ENCODE data around the gene PAX3. TPM values are rescaled to one million over a fixed set of nuclear protein-coding genes. Genes with fewer than 3 reads are reported as not detected.
A peak's percentile ranks its signal among the peaks of the same experiment; 100 is the strongest.

The PAX3 gene
- total RNA-seq, 1 experiment from 2014 or later: not detected

DNA sequence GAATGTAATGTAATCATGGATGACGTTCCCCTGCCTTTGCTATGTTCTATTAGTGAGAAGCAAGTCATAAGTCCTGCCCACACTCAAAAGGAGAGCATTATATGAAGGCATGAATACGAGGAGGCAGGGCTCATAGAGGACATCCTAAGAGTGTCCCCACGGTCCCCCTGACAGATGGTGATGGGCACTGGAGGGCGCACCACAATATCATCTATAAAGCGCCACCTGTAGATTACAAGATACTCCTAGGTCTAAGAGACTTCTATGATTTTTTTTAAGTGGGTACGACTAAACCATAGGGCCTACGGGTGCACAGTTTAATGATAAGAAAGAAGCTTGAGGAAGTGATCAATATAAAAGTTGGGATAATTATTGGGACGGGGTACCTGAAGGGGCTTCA is 131.0 kb downstream of the PAX3 start:
- Histone ChIP-seq H3K27me3 (ENCODE audit: insufficient read depth, low read length) (peaks cover 50% of the 10 kb centered on the region), H4K20me1 (ENCODE audit: insufficient read depth) (no peaks in the 10 kb centered on the region), H3K36me3 (ENCODE audit: control insufficient read depth in 1 of 2, insufficient read depth in 2 of 2, low read length in 2 of 2) (no peaks in the 10 kb centered on the region), H3K9me2 (ENCODE audit: insufficient read depth) (no peaks in the 10 kb centered on the region), H3K79me2 (ENCODE audit: insufficient read depth, low read length) (no peaks in the 10 kb centered on the region), H3K9me3 (ENCODE audit: control insufficient read depth in 1 of 2, insufficient read depth in 1 of 2, low read depth in 1 of 2, low read length in 2 of 2) (no peaks in the 10 kb centered on the region), H3K4me1 (ENCODE audit: control insufficient read depth in 1 of 2, insufficient read depth in 2 of 2, low read length in 2 of 2) (no peaks in the 10 kb centered on the region), H2AFZ (ENCODE audit: low read depth, low read length, poor library complexity, severe bottlenecking) (no peak overlapping the region), H3K27ac (ENCODE audit: low read depth, low read length) (no peak overlapping the region), H3K4me3 (replicated peaks in 1 of 2; ENCODE audit: low read depth in 1 of 2, low read length in 2 of 2) (no peak overlapping the region), H3K9ac (ENCODE audit: low read length) (no peak overlapping the region), H3K4me2 (ENCODE audit: low read length) (no peak overlapping the region)
- ChIA-PET POLR2A (no interaction called here), RAD21 (ENCODE audit: low non-redundant PET in 1 of 2, low total read pairs in 2 of 2, uncharacterized antibody in 2 of 2, unreplicated experiment in 2 of 2) (no interaction called here), CTCF (no interaction called here)
- intact Hi-C loops (cut with micrococcal nuclease): no loop called here
- TF ChIP-seq, protein P1, sequence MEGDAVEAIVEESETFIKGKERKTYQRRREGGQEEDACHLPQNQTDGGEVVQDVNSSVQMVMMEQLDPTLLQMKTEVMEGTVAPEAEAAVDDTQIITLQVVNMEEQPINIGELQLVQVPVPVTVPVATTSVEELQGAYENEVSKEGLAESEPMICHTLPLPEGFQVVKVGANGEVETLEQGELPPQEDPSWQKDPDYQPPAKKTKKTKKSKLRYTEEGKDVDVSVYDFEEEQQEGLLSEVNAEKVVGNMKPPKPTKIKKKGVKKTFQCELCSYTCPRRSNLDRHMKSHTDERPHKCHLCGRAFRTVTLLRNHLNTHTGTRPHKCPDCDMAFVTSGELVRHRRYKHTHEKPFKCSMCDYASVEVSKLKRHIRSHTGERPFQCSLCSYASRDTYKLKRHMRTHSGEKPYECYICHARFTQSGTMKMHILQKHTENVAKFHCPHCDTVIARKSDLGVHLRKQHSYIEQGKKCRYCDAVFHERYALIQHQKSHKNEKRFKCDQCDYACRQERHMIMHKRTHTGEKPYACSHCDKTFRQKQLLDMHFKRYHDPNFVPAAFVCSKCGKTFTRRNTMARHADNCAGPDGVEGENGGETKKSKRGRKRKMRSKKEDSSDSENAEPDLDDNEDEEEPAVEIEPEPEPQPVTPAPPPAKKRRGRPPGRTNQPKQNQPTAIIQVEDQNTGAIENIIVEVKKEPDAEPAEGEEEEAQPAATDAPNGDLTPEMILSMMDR (IDR thresholded peaks at IDR 0.05 in 2 of 3, conservative IDR thresholded peaks at IDR 0.05 in 1 of 3; ENCODE audit: borderline replicate concordance in 1 of 3, insufficient read depth in 1 of 3, low read depth in 2 of 3, low read length in 2 of 3): peak in 2 of 3 experiments; percentile 7 to 53; a peak in 1 of 6 replicates
- TF ChIP-seq, protein P2, sequence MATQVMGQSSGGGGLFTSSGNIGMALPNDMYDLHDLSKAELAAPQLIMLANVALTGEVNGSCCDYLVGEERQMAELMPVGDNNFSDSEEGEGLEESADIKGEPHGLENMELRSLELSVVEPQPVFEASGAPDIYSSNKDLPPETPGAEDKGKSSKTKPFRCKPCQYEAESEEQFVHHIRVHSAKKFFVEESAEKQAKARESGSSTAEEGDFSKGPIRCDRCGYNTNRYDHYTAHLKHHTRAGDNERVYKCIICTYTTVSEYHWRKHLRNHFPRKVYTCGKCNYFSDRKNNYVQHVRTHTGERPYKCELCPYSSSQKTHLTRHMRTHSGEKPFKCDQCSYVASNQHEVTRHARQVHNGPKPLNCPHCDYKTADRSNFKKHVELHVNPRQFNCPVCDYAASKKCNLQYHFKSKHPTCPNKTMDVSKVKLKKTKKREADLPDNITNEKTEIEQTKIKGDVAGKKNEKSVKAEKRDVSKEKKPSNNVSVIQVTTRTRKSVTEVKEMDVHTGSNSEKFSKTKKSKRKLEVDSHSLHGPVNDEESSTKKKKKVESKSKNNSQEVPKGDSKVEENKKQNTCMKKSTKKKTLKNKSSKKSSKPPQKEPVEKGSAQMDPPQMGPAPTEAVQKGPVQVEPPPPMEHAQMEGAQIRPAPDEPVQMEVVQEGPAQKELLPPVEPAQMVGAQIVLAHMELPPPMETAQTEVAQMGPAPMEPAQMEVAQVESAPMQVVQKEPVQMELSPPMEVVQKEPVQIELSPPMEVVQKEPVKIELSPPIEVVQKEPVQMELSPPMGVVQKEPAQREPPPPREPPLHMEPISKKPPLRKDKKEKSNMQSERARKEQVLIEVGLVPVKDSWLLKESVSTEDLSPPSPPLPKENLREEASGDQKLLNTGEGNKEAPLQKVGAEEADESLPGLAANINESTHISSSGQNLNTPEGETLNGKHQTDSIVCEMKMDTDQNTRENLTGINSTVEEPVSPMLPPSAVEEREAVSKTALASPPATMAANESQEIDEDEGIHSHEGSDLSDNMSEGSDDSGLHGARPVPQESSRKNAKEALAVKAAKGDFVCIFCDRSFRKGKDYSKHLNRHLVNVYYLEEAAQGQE (IDR thresholded peaks at IDR 0.05; ENCODE audit: low read depth): no peak
- DNase-seq (ENCODE audit: low read depth, low spot score) (no peak), ATAC-seq (peak; percentile 78)
- no TSS peak for BruUV-seq (replicated peaks)

DNA sequence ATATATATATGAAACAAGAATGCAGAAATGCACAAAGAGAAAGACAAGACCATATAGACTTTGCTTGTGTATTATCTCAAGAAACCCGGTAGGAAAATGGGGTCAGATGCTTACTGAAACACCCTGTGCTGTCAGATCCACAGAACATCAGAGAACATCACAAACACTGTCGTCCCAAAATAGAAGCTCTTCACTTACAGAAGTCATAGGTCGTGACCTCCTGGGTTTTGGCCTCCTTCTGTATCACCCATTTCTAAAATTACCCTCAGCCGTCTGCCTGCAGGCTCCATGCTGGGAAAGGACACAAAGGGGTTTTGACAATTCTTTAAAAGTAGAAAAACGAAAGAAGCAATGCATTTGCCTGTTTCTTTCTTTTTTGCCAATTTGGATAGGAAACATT is 137.9 kb downstream of the PAX3 start:
- POLR2A ChIA-PET: no interaction called here
- no peak for TF ChIP-seq EZH2 (IDR thresholded peaks at IDR 0.05)
- TF ChIP-seq SRF (IDR thresholded peaks at IDR 0.05; ENCODE audit: low read depth): no peak
- TF ChIP-seq CBX3 (IDR thresholded peaks at IDR 0.05; ENCODE audit: low read depth): no peak
- TF ChIP-seq, protein P3, sequence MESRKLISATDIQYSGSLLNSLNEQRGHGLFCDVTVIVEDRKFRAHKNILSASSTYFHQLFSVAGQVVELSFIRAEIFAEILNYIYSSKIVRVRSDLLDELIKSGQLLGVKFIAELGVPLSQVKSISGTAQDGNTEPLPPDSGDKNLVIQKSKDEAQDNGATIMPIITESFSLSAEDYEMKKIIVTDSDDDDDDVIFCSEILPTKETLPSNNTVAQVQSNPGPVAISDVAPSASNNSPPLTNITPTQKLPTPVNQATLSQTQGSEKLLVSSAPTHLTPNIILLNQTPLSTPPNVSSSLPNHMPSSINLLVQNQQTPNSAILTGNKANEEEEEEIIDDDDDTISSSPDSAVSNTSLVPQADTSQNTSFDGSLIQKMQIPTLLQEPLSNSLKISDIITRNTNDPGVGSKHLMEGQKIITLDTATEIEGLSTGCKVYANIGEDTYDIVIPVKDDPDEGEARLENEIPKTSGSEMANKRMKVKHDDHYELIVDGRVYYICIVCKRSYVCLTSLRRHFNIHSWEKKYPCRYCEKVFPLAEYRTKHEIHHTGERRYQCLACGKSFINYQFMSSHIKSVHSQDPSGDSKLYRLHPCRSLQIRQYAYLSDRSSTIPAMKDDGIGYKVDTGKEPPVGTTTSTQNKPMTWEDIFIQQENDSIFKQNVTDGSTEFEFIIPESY (IDR thresholded peaks at IDR 0.05; ENCODE audit: extremely low read depth, insufficient replicate concordance, low read length): no peak
- TF ChIP-seq RAD21 (IDR thresholded peaks at IDR 0.05; ENCODE audit: low read depth): no peak
- no peak for TF ChIP-seq ZNF274 (IDR thresholded peaks at IDR 0.05; ENCODE audit: low read depth, low read length)
- no peak for TF ChIP-seq ZFX (IDR thresholded peaks at IDR 0.05)
- no peak for TF ChIP-seq YY1 (IDR thresholded peaks at IDR 0.05; ENCODE audit: extremely low read depth, insufficient replicate concordance, low read depth, low read length)
- no peak for TF ChIP-seq SIN3A (IDR thresholded peaks at IDR 0.05; ENCODE audit: low read depth)
- TF ChIP-seq MAX (IDR thresholded peaks at IDR 0.05): no peak
- no peak for TF ChIP-seq CEBPB (IDR thresholded peaks at IDR 0.05; ENCODE audit: low read depth)

More for the DNA sequence above, 137.9 kb downstream of the PAX3 start:
- H3K9ac ChIP-seq (ENCODE audit: low read length): no peak overlapping the region
- no peak overlapping the region for H3K4me2 ChIP-seq (ENCODE audit: low read length)
- DNase-seq (ENCODE audit: low read depth, low spot score) (no peak), ATAC-seq (no peak)
- no peak overlapping the region for H3K4me3 ChIP-seq (replicated peaks in 1 of 2; ENCODE audit: low read depth in 1 of 2, low read length in 2 of 2)
- no peaks in the 10 kb centered on the region for H4K20me1 ChIP-seq (ENCODE audit: insufficient read depth)
- H3K36me3 ChIP-seq (ENCODE audit: control insufficient read depth in 1 of 2, insufficient read depth in 2 of 2, low read length in 2 of 2): no peaks in the 10 kb centered on the region
- H3K4me1 ChIP-seq (ENCODE audit: control insufficient read depth in 1 of 2, insufficient read depth in 2 of 2, low read length in 2 of 2): no peaks in the 10 kb centered on the region
- no TSS peak for BruUV-seq (replicated peaks)
- H3K9me2 ChIP-seq (ENCODE audit: insufficient read depth): no peaks in the 10 kb centered on the region
- intact Hi-C loops (cut with micrococcal nuclease): no loop called here
- CTCF ChIA-PET: no interaction called here
- H3K27ac ChIP-seq (ENCODE audit: low read depth, low read length): no peak overlapping the region
- peaks cover 24% of the 10 kb centered on the region for H3K27me3 ChIP-seq (ENCODE audit: insufficient read depth, low read length)
- no peak overlapping the region for H2AFZ ChIP-seq (ENCODE audit: low read depth, low read length, poor library complexity, severe bottlenecking)
- RAD21 ChIA-PET (ENCODE audit: low non-redundant PET in 1 of 2, low total read pairs in 2 of 2, uncharacterized antibody in 2 of 2, unreplicated experiment in 2 of 2): no interaction called here
- no peaks in the 10 kb centered on the region for H3K79me2 ChIP-seq (ENCODE audit: insufficient read depth, low read length)
- H3K9me3 ChIP-seq (ENCODE audit: control insufficient read depth in 1 of 2, insufficient read depth in 1 of 2, low read depth in 1 of 2, low read length in 2 of 2): no peaks in the 10 kb centered on the region
